HG02571 (cell line): ENCODE data around the gene HLA-G.
"Not testable (repeated sequence)": the region's sequence is repeated elsewhere in the genome, so short reads cannot be mapped to it uniquely, and the experiment has no call there.

Source experiments
- ATAC-seq: cut with Tn5 transposase; IDR thresholded peaks from one replicate; pipeline ENCODE4 v1.9.1; 2021; ENCODE audit warnings: mild to moderate bottlenecking, moderate library complexity; ENCODE audit not compliant: unreplicated experiment

The HLA-G gene

GRCh38 chr6:29864037-29864810, 36.6 kb downstream of the HLA-G start:
- ATAC-seq, result no peak

- no peak for ATAC-seq
These were observed 38.0 kb downstream of the HLA-G start for GRCh38 chr6:29865631-29866030.

GRCh38 chr6:29870104-29870503, 42.5 kb downstream of the HLA-G start:
- ATAC-seq, result no peak

- no peak for ATAC-seq
These were observed 45.2 kb downstream of the HLA-G start for GRCh38 chr6:29872791-29873190.

- no peak for ATAC-seq
These were observed 47.6 kb downstream of the HLA-G start for GRCh38 chr6:29875257-29875656.

- not testable (repeated sequence) for ATAC-seq
These were observed 48.1 kb downstream of the HLA-G start for GRCh38 chr6:29875734-29876133.
